AG04449 (cell line): ENCODE measurements around the gene RASSF10.

Experiments used
- CTCF ChIA-PET: fragments of 350-600 bp; formaldehyde crosslinking; extraction: SDS; loops from one replicate; lab custom pipeline; 2021; ENCODE audit warnings: antibody characterized with exemption; lab: Yijun Ruan, JAX
- POLR2A ChIA-PET: fragments of 400-600, 350-600 bp; formaldehyde crosslinking; extraction: SDS; loops from one replicate; lab custom pipeline; 2020; ENCODE audit warnings: antibody characterized with exemption, inconsistent platforms; lab: Yijun Ruan, JAX
- DNase-seq: peaks from one replicate; pipeline ENCODE4 v3.0.0-alpha.2; 2010; ENCODE audit warnings: low read depth, low spot score
- H3K4me3 ChIP-seq: 2 replicates; pipeline ENCODE4 v1.5.1; 2011; ENCODE audit warnings: low read depth, mild to moderate bottlenecking, control low read depth, low read length
- CTCF ChIP-seq: IDR thresholded peaks from one replicate; pipeline ENCODE4 v1.5.1; 2011; ENCODE audit warnings: mild to moderate bottlenecking, moderate library complexity, low read length, control low read depth, inconsistent platforms; ENCODE audit not compliant: insufficient read depth; ENCODE audit errors: missing control alignments

The RASSF10 gene

GRCh38 chr11:12975195-12975594 is 33.9 kb upstream of the RASSF10 start:
- CTCF ChIA-PET = interaction anchor here (1.1 to 7.3 kb wide), 3 partner anchors 11 to 210 kb away, joined by 3 to 89 read pairs (median 6); no protein-coding TSS in a partner anchor
- DNase-seq = no peak
- H3K4me3 ChIP-seq = no peak overlapping the region
- POLR2A ChIA-PET = no interaction called here
- no peak for TF ChIP-seq CTCF

DNA sequence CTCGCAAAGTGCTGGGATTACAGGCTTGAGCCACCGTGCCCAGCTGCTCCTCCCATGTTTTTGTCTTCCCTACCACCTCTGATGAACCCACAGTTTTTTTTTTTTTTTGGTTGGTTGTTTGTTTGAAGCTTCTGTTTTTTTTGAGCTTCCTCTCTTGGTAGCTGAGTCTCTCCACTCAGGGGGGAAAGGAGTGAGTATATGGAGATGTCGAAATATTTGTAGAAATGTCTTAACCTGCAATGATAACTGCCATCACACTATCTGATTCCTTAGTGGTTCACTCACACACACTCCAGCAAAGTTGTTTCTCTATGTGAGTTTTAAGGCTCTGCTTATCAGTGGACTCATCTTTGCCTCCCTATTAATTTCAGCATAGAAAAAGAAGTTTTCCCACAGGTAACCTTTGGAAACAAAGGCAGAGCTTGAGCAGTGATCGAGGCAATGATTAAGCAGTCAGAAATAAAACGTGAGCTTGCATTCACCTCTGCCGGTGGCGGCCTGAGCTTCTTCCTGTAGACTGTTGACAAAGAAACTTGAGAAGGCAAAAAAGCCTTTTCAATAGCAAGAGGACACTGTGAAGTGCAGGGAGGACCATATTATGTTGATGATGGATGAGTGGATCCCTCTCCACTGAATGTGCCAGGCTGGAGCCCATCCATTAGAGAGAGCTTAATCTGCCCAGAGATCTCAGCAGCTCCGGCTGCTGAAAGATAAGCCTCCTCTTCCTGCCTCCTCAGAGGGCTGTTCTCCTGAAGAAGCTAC is 29.0 kb upstream of the RASSF10 start:
- H3K4me3 ChIP-seq = no peak overlapping the region
- TF ChIP-seq CTCF = no peak
- CTCF ChIA-PET = interaction anchor here (0.9 to 1.9 kb wide), 6 partner anchors 12 to 203 kb away, joined by 3 to 10 read pairs (median 4); no protein-coding TSS in a partner anchor
- POLR2A ChIA-PET = no interaction called here
- no peak for DNase-seq

DNA sequence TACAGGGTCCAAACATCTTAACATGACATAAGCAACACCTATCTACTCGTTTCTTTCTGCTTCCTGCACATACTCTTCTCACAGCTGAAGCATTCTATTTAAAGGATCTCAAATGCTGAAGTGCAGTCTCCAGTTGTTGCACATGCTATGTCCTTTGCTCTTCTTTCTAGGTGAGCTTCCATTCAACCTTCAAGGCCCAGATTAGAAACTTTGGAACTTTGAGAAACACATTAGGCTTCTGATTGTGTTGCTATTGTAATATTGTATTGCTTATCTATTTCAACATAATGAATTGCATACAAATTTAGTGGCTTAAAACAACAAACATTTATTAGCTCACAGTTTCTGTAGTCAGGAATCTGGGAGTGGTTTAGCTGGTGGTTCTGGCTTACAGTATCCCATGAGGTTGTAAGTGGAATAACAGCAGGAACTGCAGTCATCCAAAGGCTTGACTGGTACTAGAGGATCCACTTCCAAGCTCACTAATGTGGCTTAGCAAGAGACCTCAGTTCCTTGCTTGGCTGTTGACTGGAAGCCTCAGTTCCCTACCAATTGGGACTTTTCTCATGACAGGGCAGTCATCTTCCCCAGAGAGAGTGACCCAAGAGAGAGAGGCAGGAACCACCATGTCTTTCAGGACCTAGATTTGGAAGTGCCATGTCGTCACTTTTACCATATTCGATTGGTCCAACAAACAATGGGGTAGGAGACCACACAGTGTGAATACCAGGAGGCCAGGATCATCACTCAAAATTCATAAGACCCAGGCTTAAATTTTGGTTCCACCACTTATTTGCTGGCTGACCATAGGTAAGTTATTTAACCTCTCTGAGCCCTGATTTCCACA is 27.2 kb upstream of the RASSF10 start:
- H3K4me3 ChIP-seq = no peak overlapping the region
- TF ChIP-seq CTCF = no peak
- ChIA-PET POLR2A (no interaction called here), CTCF (interaction anchor here (1.0 to 1.9 kb wide), 5 partner anchors 10 to 23 kb away, joined by 3 to 10 read pairs (median 5); no protein-coding TSS in a partner anchor)
- no peak for DNase-seq

GRCh38 chr11:12983336-12983735 is 25.8 kb upstream of the RASSF10 start:
- no peak for DNase-seq
- TF ChIP-seq CTCF = no peak
- no peak overlapping the region for H3K4me3 ChIP-seq
- POLR2A ChIA-PET = no interaction called here
- CTCF ChIA-PET = interaction anchor here (0.9 to 1.0 kb wide), 2 partner anchors 19 to 21 kb away, joined by 3 to 9 read pairs; no protein-coding TSS in a partner anchor

GRCh38 chr11:12986194-12986898 is 22.8 kb upstream of the RASSF10 start:
- no peak for TF ChIP-seq CTCF
- DNase-seq = no peak
- ChIA-PET POLR2A (no interaction called here), CTCF (interaction anchor here (1.1 to 1.6 kb wide), 2 partner anchors 13 to 21 kb away, joined by 3 to 4 read pairs; no protein-coding TSS in a partner anchor)
- H3K4me3 ChIP-seq = no peak overlapping the region
